Activated T-cell treated with anti-CD3 and anti-CD28 coated beads, Interleukin-2, amount 50 U/mL, for 24 hours (primary cell): Measurements from ENCODE around the gene TMEM254.
"Not testable (repeated sequence)": the region's sequence is repeated elsewhere in the genome, so short reads cannot be mapped to it uniquely, and the experiment has no call there.

Experiments used
- DNase-seq: peaks from one replicate; pipeline ENCODE4 v3.0.0-alpha.2; 2020
- H3K27ac Mint-ChIP-seq: 2 replicates; pipeline ENCODE4 v1.8.0; 2020; ENCODE audit warnings: mild to moderate bottlenecking, mixed read lengths
- H3K27me3 Mint-ChIP-seq: 2 replicates; pipeline ENCODE4 v1.8.0; 2020; ENCODE audit warnings: mixed read lengths
- H3K36me3 Mint-ChIP-seq: 2 replicates; pipeline ENCODE4 v1.8.0; 2020; ENCODE audit warnings: low read depth, mixed read lengths
- H3K4me1 Mint-ChIP-seq: 2 replicates; pipeline ENCODE4 v1.8.0; 2020; ENCODE audit warnings: low read depth, mixed read lengths
- H3K4me3 Mint-ChIP-seq: 2 replicates; pipeline ENCODE4 v1.8.0; 2020; ENCODE audit warnings: mild to moderate bottlenecking, moderate library complexity, mixed read lengths
- H3K9me3 Mint-ChIP-seq: 2 replicates; pipeline ENCODE4 v1.8.0; 2020; ENCODE audit warnings: mixed read lengths

Gene TMEM254

GRCh38 chr10:80064120-80064886 lies 14.2 kb upstream of the TMEM254 start:
- H3K27me3 Mint-ChIP-seq: no peaks in the 10 kb centered on the region
- no peak overlapping the region for H3K27ac Mint-ChIP-seq
- H3K4me1 Mint-ChIP-seq: no peaks in the 10 kb centered on the region
- no peaks in the 10 kb centered on the region for H3K9me3 Mint-ChIP-seq
- no peak overlapping the region for H3K4me3 Mint-ChIP-seq
- no peak for DNase-seq
- H3K36me3 Mint-ChIP-seq: no peaks in the 10 kb centered on the region

- H3K36me3 Mint-ChIP-seq: no peaks in the 10 kb centered on the region
- H3K9me3 Mint-ChIP-seq: no peaks in the 10 kb centered on the region
- H3K4me1 Mint-ChIP-seq: no peaks in the 10 kb centered on the region
- no peak overlapping the region for H3K27ac Mint-ChIP-seq
- no peaks in the 10 kb centered on the region for H3K27me3 Mint-ChIP-seq
- no peak for DNase-seq
- H3K4me3 Mint-ChIP-seq: no peak overlapping the region
These were observed 11.7 kb upstream of the TMEM254 start for GRCh38 chr10:80066809-80067208.

GRCh38 chr10:80067821-80068220 lies 10.6 kb upstream of the TMEM254 start:
- H3K9me3 Mint-ChIP-seq, H3K36me3 Mint-ChIP-seq, H3K27ac Mint-ChIP-seq, H3K27me3 Mint-ChIP-seq, DNase-seq, H3K4me1 Mint-ChIP-seq, H3K4me3 Mint-ChIP-seq: not testable (repeated sequence)

GRCh38 chr10:80068270-80068669 lies 10.2 kb upstream of the TMEM254 start:
- Mint-ChIP-seq H3K4me1 (no peaks in the 10 kb centered on the region), H3K36me3 (no peaks in the 10 kb centered on the region), H3K4me3 (no peak overlapping the region), H3K27ac (no peak overlapping the region), H3K9me3 (no peaks in the 10 kb centered on the region), H3K27me3 (no peaks in the 10 kb centered on the region)
- no peak for DNase-seq

GRCh38 chr10:80070057-80070456 lies 8.4 kb upstream of the TMEM254 start:
- Mint-ChIP-seq H3K4me1 (peaks cover 2% of the 10 kb centered on the region), H3K36me3 (no peaks in the 10 kb centered on the region), H3K9me3 (no peaks in the 10 kb centered on the region)

GRCh38 chr10:80072584-80072983 lies 5.9 kb upstream of the TMEM254 start:
- H3K9me3 Mint-ChIP-seq: no peaks in the 10 kb centered on the region
- no peak for DNase-seq
- peaks cover 17% of the 10 kb centered on the region for H3K4me1 Mint-ChIP-seq
- no peaks in the 10 kb centered on the region for H3K36me3 Mint-ChIP-seq
- no peak overlapping the region for H3K4me3 Mint-ChIP-seq
- H3K27me3 Mint-ChIP-seq: no peaks in the 10 kb centered on the region
- H3K27ac Mint-ChIP-seq: no peak overlapping the region

More at GRCh38 chr10:80070057-80070456, 8.4 kb upstream of the TMEM254 start:
- Mint-ChIP-seq H3K4me3 (no peak overlapping the region), H3K27me3 (no peaks in the 10 kb centered on the region), H3K27ac (no peak overlapping the region)
- no peak for DNase-seq

GRCh38 chr10:80075781-80076180 lies 2.7 kb upstream of the TMEM254 start:
- H3K4me3 Mint-ChIP-seq: no peak overlapping the region
- H3K27me3 Mint-ChIP-seq: no peaks in the 10 kb centered on the region
- peaks cover 6% of the 10 kb centered on the region for H3K36me3 Mint-ChIP-seq
- H3K9me3 Mint-ChIP-seq: no peaks in the 10 kb centered on the region
- H3K4me1 Mint-ChIP-seq: peaks cover 38% of the 10 kb centered on the region
- H3K27ac Mint-ChIP-seq: peak overlapping the region; percentile 34
- no peak for DNase-seq

GRCh38 chr10:80077869-80078447 lies 507 bp upstream of the TMEM254 start:
- H3K27me3 Mint-ChIP-seq: no peaks in the 10 kb centered on the region
- no peaks in the 10 kb centered on the region for H3K9me3 Mint-ChIP-seq
- peaks cover 9% of the 10 kb centered on the region for H3K36me3 Mint-ChIP-seq
- peaks cover 38% of the 10 kb centered on the region for H3K4me1 Mint-ChIP-seq
- no peak for DNase-seq
- H3K27ac Mint-ChIP-seq: peak overlapping the region; percentile 95
- H3K4me3 Mint-ChIP-seq: peak overlapping the region; percentile 95

GRCh38 chr10:80079312-80079719 lies 851 bp downstream of the TMEM254 start:
- Mint-ChIP-seq H3K4me3 (peak overlapping the region; percentile 95), H3K27ac (peak overlapping the region; percentile 95), H3K4me1 (peaks cover 38% of the 10 kb centered on the region), H3K36me3 (peaks cover 17% of the 10 kb centered on the region), H3K27me3 (no peaks in the 10 kb centered on the region), H3K9me3 (no peaks in the 10 kb centered on the region)
- no peak for DNase-seq

- Mint-ChIP-seq H3K27me3 (no peaks in the 10 kb centered on the region), H3K36me3 (peaks cover 23% of the 10 kb centered on the region), H3K4me3 (no peak overlapping the region), H3K4me1 (peaks cover 28% of the 10 kb centered on the region), H3K9me3 (no peaks in the 10 kb centered on the region), H3K27ac (no peak overlapping the region)
- no peak for DNase-seq
These were observed 2.6 kb downstream of the TMEM254 start for GRCh38 chr10:80081026-80081425.

GRCh38 chr10:80081801-80082750 lies 3.6 kb downstream of the TMEM254 start:
- peak overlapping the region; percentile 40 for H3K27ac Mint-ChIP-seq
- no peak overlapping the region for H3K4me3 Mint-ChIP-seq
- no peak for DNase-seq

GRCh38 chr10:80090121-80090520 lies 11.7 kb downstream of the TMEM254 start:
- Mint-ChIP-seq H3K4me3 (no peak overlapping the region), H3K4me1 (no peaks in the 10 kb centered on the region), H3K9me3 (no peaks in the 10 kb centered on the region), H3K27ac (no peak overlapping the region), H3K27me3 (no peaks in the 10 kb centered on the region), H3K36me3 (peaks cover 19% of the 10 kb centered on the region)
- DNase-seq: no peak

More at GRCh38 chr10:80081801-80082750, 3.6 kb downstream of the TMEM254 start:
- Mint-ChIP-seq H3K36me3 (peaks cover 26% of the 10 kb centered on the region), H3K9me3 (no peaks in the 10 kb centered on the region), H3K27me3 (no peaks in the 10 kb centered on the region), H3K4me1 (peaks cover 22% of the 10 kb centered on the region)

GRCh38 chr10:80094231-80094630 lies 15.8 kb downstream of the TMEM254 start:
- H3K4me3 Mint-ChIP-seq: no peak overlapping the region
- peaks cover 9% of the 10 kb centered on the region for H3K27me3 Mint-ChIP-seq
- H3K9me3 Mint-ChIP-seq: no peaks in the 10 kb centered on the region
- no peak for DNase-seq
- no peaks in the 10 kb centered on the region for H3K4me1 Mint-ChIP-seq
- H3K27ac Mint-ChIP-seq: no peak overlapping the region
- peaks cover 8% of the 10 kb centered on the region for H3K36me3 Mint-ChIP-seq

GRCh38 chr10:80098272-80098671 lies 19.8 kb downstream of the TMEM254 start:
- not testable (repeated sequence) for DNase-seq, H3K36me3 Mint-ChIP-seq, H3K27ac Mint-ChIP-seq, H3K9me3 Mint-ChIP-seq, H3K27me3 Mint-ChIP-seq, H3K4me3 Mint-ChIP-seq, H3K4me1 Mint-ChIP-seq
